ENCODE measurements around the gene TPMT. TPM values are rescaled to one million over a fixed set of nuclear protein-coding genes. Genes with fewer than 3 reads are reported as not detected.

Gene TPMT
- total and polyA plus RNA-seq, 4 donors, result 6.5 to 24.9 (median 9.9) TPM

- Histone ChIP-seq H3K36me3 (ENCODE audit: control insufficient read depth in 1 of 2, insufficient read depth in 2 of 2, low read length in 1 of 2) (peaks cover 4 to 8% of the 10 kb centered on the region in 2 donors), H3K9me3 (ENCODE audit: control insufficient read depth, low read length) (no peaks in the 10 kb centered on the region), H3K27ac (ENCODE audit: low read depth in 1 of 2, low read length in 2 of 2) (no peak overlapping the region), H3K4me1 (ENCODE audit: control insufficient read depth in 1 of 2, insufficient read depth in 2 of 2, low read length in 2 of 2) (no peaks in the 10 kb centered on the region), H3K4me3 (ENCODE audit: low read length in 2 of 2) (no peak overlapping the region), H3K27me3 (ENCODE audit: control insufficient read depth in 1 of 2, insufficient read depth in 2 of 2, low read length in 1 of 2) (no peaks in the 10 kb centered on the region)
- 90 to 93% methylated on average over 2 of the region's 2 CpGs for WGBS, 2 donors
- intact Hi-C loops (cut with DNase I), result no loop called here
- no peak for ATAC-seq (ENCODE audit: low FRiP score)
- no peak for DNase-seq
Measured at GRCh38 chr6:18166312-18167036, 11.6 kb upstream of the TPMT start.

GRCh38 chr6:18165751-18166150 is 10.9 kb upstream of the TPMT start:
- H3K27me3 ChIP-seq (ENCODE audit: control insufficient read depth in 1 of 2, insufficient read depth in 2 of 2, low read length in 1 of 2), result no peaks in the 10 kb centered on the region
- no peaks in the 10 kb centered on the region for H3K4me1 ChIP-seq (ENCODE audit: control insufficient read depth in 1 of 2, insufficient read depth in 2 of 2, low read length in 2 of 2)
- H3K9me3 ChIP-seq (ENCODE audit: control insufficient read depth, low read length), result no peaks in the 10 kb centered on the region
- intact Hi-C loops (cut with DNase I), result no loop called here
- no peak overlapping the region for H3K4me3 ChIP-seq (ENCODE audit: low read length in 2 of 2)
- ATAC-seq (ENCODE audit: low FRiP score) (no peak), DNase-seq (no peak)
- peaks cover 4 to 12% of the 10 kb centered on the region in 2 donors for H3K36me3 ChIP-seq (ENCODE audit: control insufficient read depth in 1 of 2, insufficient read depth in 2 of 2, low read length in 1 of 2)
- 94 to 95% methylated on average over 4 of the region's 4 CpGs for WGBS, 2 donors
- H3K27ac ChIP-seq (ENCODE audit: low read depth in 1 of 2, low read length in 2 of 2), result no peak overlapping the region

GRCh38 chr6:18162401-18162800 is 7.5 kb upstream of the TPMT start:
- H3K9me3 ChIP-seq (ENCODE audit: control insufficient read depth, low read length), result no peaks in the 10 kb centered on the region
- intact Hi-C loops (cut with DNase I), result no loop called here
- no peak overlapping the region for H3K4me3 ChIP-seq (ENCODE audit: low read length in 2 of 2)
- no peak for DNase-seq
- no peaks in the 10 kb centered on the region for H3K4me1 ChIP-seq (ENCODE audit: control insufficient read depth in 1 of 2, insufficient read depth in 2 of 2, low read length in 2 of 2)
- ATAC-seq (ENCODE audit: low FRiP score), result no peak
- H3K27ac ChIP-seq (ENCODE audit: low read depth in 1 of 2, low read length in 2 of 2), result no peak overlapping the region
- 88 to 94% methylated on average over 2 of the region's 2 CpGs for WGBS, 2 donors
- H3K36me3 ChIP-seq (ENCODE audit: control insufficient read depth in 1 of 2, insufficient read depth in 2 of 2, low read length in 1 of 2), result peaks cover 4 to 9% of the 10 kb centered on the region in 2 donors
- H3K27me3 ChIP-seq (ENCODE audit: control insufficient read depth in 1 of 2, insufficient read depth in 2 of 2, low read length in 1 of 2), result no peaks in the 10 kb centered on the region

- WGBS, 2 donors, result 95 to 98% methylated on average over 2 of the region's 2 CpGs
- H3K27ac ChIP-seq (ENCODE audit: low read depth in 1 of 2, low read length in 2 of 2), result no peak overlapping the region
Measured at GRCh38 chr6:18161431-18161830, 6.6 kb upstream of the TPMT start.

GRCh38 chr6:18160911-18161310 is 6.0 kb upstream of the TPMT start:
- Histone ChIP-seq H3K9me3 (ENCODE audit: control insufficient read depth, low read length) (no peaks in the 10 kb centered on the region), H3K27me3 (ENCODE audit: control insufficient read depth in 1 of 2, insufficient read depth in 2 of 2, low read length in 1 of 2) (no peaks in the 10 kb centered on the region), H3K27ac (ENCODE audit: low read depth in 1 of 2, low read length in 2 of 2) (no peak overlapping the region), H3K36me3 (ENCODE audit: control insufficient read depth in 1 of 2, insufficient read depth in 2 of 2, low read length in 1 of 2) (peaks cover 4 to 9% of the 10 kb centered on the region in 2 donors), H3K4me1 (ENCODE audit: control insufficient read depth in 1 of 2, insufficient read depth in 2 of 2, low read length in 2 of 2) (no peaks in the 10 kb centered on the region), H3K4me3 (ENCODE audit: low read length in 2 of 2) (no peak overlapping the region)
- ATAC-seq (ENCODE audit: low FRiP score), result no peak
- 87 to 100% methylated on average over 1 of the region's 1 CpG for WGBS, 2 donors
- intact Hi-C loops (cut with DNase I), result no loop called here
- DNase-seq, result no peak

More at GRCh38 chr6:18161431-18161830, 6.6 kb upstream of the TPMT start:
- H3K9me3 ChIP-seq (ENCODE audit: control insufficient read depth, low read length), result no peaks in the 10 kb centered on the region
- H3K27me3 ChIP-seq (ENCODE audit: control insufficient read depth in 1 of 2, insufficient read depth in 2 of 2, low read length in 1 of 2), result no peaks in the 10 kb centered on the region
- intact Hi-C loops (cut with DNase I), result no loop called here
- peaks cover 4 to 9% of the 10 kb centered on the region in 2 donors for H3K36me3 ChIP-seq (ENCODE audit: control insufficient read depth in 1 of 2, insufficient read depth in 2 of 2, low read length in 1 of 2)
- DNase-seq (no peak), ATAC-seq (ENCODE audit: low FRiP score) (no peak)
- H3K4me1 ChIP-seq (ENCODE audit: control insufficient read depth in 1 of 2, insufficient read depth in 2 of 2, low read length in 2 of 2), result no peaks in the 10 kb centered on the region
- no peak overlapping the region for H3K4me3 ChIP-seq (ENCODE audit: low read length in 2 of 2)

- H3K9me3 ChIP-seq (ENCODE audit: control insufficient read depth, low read length), result no peaks in the 10 kb centered on the region
- no peak for ATAC-seq (ENCODE audit: low FRiP score)
- peak overlapping the region; percentile 85 to 91 for H3K4me3 ChIP-seq (ENCODE audit: low read length in 2 of 2)
- WGBS, 2 donors, result 1 to 2% methylated on average over 26 of the region's 26 CpGs
- no peak overlapping the region for H3K27ac ChIP-seq (ENCODE audit: low read depth in 1 of 2, low read length in 2 of 2)
- H3K27me3 ChIP-seq (ENCODE audit: control insufficient read depth in 1 of 2, insufficient read depth in 2 of 2, low read length in 1 of 2), result no peaks in the 10 kb centered on the region
- peak; percentile 65 to 78 for DNase-seq
- intact Hi-C loops (cut with DNase I), result loop anchor here in 1 of 2 donors (5.0 kb wide), 1 partner anchor 106 kb away; the partner anchor contains the start of gene DEK
- no peaks in the 10 kb centered on the region for H3K4me1 ChIP-seq (ENCODE audit: control insufficient read depth in 1 of 2, insufficient read depth in 2 of 2, low read length in 2 of 2)
- no peaks in the 10 kb centered on the region for H3K36me3 ChIP-seq (ENCODE audit: control insufficient read depth in 1 of 2, insufficient read depth in 2 of 2, low read length in 1 of 2)
Measured at GRCh38 chr6:18155864-18156421, 1.1 kb upstream of the TPMT start.

GRCh38 chr6:18155150-18155863 is 430 bp upstream of the TPMT start, which contains the start of gene KDM1B:
Gene KDM1B, plus strand, starts transcription at chr6:18155422. Its CDS starts 4,474 bp downstream, at chr6:18159896.
- Histone ChIP-seq H3K4me3 (ENCODE audit: low read length in 2 of 2) (peak within 1 kb of the TSS; percentile 85 to 91), H3K4me1 (ENCODE audit: control insufficient read depth in 1 of 2, insufficient read depth in 2 of 2, low read length in 2 of 2) (no peaks in the 10 kb centered on the region), H3K27me3 (ENCODE audit: control insufficient read depth in 1 of 2, insufficient read depth in 2 of 2, low read length in 1 of 2) (no peaks in the 10 kb centered on the region), H3K9me3 (ENCODE audit: control insufficient read depth, low read length) (no peaks in the 10 kb centered on the region), H3K36me3 (ENCODE audit: control insufficient read depth in 1 of 2, insufficient read depth in 2 of 2, low read length in 1 of 2) (no peaks in the 10 kb centered on the region), H3K27ac (ENCODE audit: low read depth in 1 of 2, low read length in 2 of 2) (peak within 1 kb of the TSS in 1 of 2 donors; percentile 34)
- ATAC-seq (ENCODE audit: low FRiP score), result peak; percentile 100
- peak; percentile 99 for DNase-seq
- intact Hi-C loops (cut with DNase I), result loop anchor here in 1 of 2 donors (5.0 kb wide), 1 partner anchor 107 kb away; the partner anchor contains the start of gene DEK
- WGBS, 2 donors, result 1% methylated on average over 59 to 87 of the region's 87 CpGs

- H3K27me3 ChIP-seq (ENCODE audit: control insufficient read depth in 1 of 2, insufficient read depth in 2 of 2, low read length in 1 of 2), result no peaks in the 10 kb centered on the region
- no peak overlapping the region for H3K4me3 ChIP-seq (ENCODE audit: low read length in 2 of 2)
- intact Hi-C loops (cut with DNase I), result no loop called here
- ATAC-seq (ENCODE audit: low FRiP score) (no peak), DNase-seq (no peak)
- no peaks in the 10 kb centered on the region for H3K36me3 ChIP-seq (ENCODE audit: control insufficient read depth in 1 of 2, insufficient read depth in 2 of 2, low read length in 1 of 2)
- no peak overlapping the region for H3K27ac ChIP-seq (ENCODE audit: low read depth in 1 of 2, low read length in 2 of 2)
- H3K4me1 ChIP-seq (ENCODE audit: control insufficient read depth in 1 of 2, insufficient read depth in 2 of 2, low read length in 2 of 2), result no peaks in the 10 kb centered on the region
- no peaks in the 10 kb centered on the region for H3K9me3 ChIP-seq (ENCODE audit: control insufficient read depth, low read length)
Measured at GRCh38 chr6:18153311-18153703, 1.6 kb downstream of the TPMT start.

All from aorta (tissue), 5 donors.